HG03066 (cell line): ENCODE results near the gene CDC42BPA.
A peak's percentile ranks its signal among the peaks of the same experiment; 100 is the strongest.

Experiments
- ATAC-seq: cut with Tn5 transposase; IDR thresholded peaks from one replicate; pipeline ENCODE4 v1.9.1; 2021; ENCODE audit warnings: low read depth; ENCODE audit not compliant: unreplicated experiment

The CDC42BPA gene

DNA sequence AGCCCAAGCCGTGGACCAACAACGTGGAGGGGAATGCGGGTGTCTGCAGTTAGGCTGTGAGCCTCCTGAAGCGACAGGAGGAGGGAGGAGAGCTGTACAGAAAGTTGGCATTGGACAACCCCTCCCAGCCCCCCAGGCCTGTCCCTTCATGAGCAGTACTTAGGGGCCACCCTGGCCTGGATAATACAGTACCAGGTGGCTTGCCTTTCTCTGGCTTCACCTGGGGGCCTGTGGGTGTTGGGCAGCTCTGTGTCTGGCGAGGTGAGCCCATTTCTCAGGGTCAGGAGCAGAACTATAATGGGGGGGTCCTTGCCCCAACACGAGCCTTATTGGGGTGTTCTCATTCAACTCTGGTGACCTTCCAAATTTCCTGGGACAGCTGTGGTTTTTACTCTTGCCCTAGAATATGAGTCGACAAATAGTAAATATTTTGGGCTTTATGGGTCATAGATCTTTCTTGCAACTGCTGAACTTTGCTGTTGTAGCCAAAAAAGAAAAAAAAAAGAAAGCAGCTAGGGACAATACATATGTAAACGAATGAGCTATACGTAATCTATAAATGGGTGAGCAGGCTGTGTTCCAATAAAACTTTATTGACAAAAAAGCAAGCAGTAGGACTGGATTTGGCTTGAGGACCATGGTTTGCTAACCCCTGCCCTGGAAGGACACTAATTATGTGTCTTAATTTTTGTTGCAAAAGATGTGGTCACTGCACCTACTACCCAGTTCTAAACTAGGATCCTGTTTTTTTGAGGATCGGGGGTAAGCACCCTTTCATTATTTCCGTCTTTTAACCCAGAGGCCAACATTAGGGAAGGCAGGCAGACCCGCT, 366.8 kb downstream of the CDC42BPA start:
- no peak for ATAC-seq

DNA sequence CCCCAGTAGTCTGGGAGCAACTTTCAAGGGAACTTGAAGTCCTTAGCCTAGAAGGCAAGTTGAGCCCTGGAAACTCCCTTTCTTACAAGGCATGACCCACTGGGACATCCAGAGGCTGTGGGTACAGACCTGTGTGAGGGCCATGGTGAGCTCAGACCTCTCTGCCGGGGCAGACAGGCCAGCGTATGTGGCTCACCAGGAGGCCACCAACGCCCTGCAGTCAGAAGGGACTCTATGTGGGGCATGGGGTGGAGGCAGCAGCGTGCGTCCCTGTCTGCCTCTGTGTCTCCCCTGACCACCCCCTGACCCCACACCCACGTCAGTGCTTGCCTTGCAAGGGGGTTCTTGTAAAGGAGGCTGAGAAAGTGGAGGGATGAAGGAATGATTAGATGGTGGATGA, 367.4 kb downstream of the CDC42BPA start:
- ATAC-seq, result no peak

- ATAC-seq, result no peak
These were observed 368.0 kb downstream of the CDC42BPA start for GRCh38 chr1:226950316-226950715.

DNA sequence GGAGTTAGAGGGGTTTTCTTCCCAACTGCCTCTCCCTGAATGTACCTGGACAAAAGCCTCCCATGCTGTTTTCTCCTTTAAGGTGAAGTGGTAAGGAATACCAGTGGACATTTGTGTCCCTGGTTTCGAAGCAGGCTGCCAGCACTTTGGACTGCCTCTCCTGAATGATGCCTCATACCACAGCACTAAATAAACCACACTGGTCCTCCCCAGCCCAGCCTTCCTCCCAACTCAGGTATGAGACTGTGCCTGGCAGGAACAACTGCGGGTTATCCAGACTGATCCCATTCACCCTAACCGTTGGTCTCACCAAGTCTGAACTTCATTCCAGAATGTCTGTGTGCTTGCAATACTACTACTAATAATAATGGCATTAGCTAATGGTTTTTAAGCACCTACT, 368.9 kb downstream of the CDC42BPA start:
- ATAC-seq, result no peak

GRCh38 chr1:226948996-226949395, 369.3 kb downstream of the CDC42BPA start:
- ATAC-seq, result no peak

DNA sequence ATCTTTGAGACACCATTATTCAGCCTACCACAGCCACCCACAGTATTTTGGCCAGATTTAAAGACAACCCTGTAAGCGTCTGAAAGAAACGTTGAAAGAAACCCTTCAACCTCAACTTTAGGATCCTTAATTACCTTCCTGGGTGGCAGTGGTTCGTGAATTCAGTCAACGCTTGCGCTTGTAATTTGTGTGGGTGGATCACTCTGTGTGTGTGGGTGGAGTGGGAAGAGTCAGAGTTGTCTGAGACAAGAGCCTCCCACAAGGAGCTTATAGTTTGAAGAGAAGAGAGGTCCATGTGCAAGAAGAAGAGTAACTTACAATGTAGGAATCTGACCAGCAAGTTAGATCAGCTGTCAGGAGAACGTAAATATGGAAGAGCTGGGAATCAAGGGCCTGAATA, 369.8 kb downstream of the CDC42BPA start:
- ATAC-seq, result no peak

DNA sequence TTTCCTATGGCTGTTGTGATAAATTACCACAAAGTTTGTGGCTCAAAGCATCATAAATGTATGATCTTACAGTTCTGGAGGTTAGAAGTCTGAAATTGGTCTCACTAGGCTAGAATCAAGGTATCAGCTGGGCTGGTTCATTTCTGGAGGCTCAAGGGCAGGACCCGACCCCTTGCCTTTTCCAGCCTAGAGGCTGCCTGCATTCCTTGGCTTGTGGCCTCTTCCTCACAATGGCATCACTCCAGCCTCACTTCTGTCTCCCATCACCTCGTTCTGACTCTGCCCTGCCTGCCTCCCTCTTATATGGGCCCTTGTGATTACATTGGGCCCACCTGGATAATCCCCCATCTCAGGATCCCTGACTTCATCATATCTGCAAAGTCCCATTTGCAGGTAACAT, 370.2 kb downstream of the CDC42BPA start:
- no peak for ATAC-seq

GRCh38 chr1:226946841-226947240, 371.5 kb downstream of the CDC42BPA start:
- ATAC-seq, result no peak

GRCh38 chr1:226946285-226946684, 372.0 kb downstream of the CDC42BPA start:
- ATAC-seq, result no peak

- no peak for ATAC-seq
These were observed 372.4 kb downstream of the CDC42BPA start for GRCh38 chr1:226945858-226946245.

DNA sequence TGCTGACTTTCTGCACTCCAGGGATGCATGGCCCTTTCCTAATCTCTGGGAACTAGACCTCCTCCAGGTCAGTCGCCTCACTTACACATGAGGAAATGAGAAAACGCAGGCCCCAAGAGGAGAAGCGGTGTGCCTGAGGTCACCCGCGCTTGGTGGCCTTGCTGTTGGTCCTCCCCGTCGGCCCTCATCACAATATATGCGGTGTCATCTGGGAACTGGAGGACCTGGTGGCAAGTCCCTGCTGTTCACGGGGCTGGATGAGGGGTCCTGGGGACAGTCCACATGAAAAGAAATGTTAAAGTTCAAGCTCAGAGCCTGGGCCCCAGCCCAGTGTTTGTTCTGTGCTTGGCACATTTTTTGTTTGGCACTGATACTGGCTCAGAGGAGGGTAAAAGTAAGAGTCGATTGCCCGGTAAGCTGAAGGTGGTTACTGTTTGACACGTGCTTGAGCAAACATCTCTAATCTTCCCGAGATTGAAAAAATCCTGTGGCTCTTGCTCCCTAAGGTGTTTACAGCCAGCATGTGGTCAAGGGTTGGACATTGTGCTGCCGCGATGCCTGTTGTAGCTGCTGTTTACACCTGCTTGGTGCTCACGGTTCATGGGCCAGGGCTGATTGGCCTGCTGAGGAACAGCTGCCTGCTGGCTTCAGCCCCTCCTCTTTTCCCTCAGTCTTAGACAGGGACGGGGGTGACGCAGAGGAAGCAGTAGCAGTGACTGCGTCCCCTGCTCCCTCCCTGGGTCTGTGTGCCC, 373.0 kb downstream of the CDC42BPA start:
- ATAC-seq, result no peak

DNA sequence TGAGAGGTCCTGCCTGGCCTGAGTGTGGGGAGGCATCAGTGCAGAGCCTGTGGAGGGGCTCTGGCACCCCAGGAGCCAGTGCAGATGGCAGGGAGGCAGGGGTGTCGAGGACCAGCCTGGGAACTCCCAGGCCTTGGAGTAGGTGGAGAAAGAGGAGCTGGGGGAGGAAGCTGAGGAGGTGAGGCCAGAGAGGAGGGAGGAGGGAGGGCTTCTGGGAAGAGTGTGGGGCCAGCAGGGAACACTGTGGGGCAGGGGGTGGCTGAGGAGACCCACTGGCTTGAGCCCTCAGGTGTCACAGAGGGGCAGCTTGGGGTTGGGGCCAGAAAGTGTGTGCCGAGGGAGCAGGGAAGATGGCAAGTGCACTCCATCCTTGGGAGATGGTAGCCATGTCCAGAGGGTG, 374.4 kb downstream of the CDC42BPA start:
- no peak for ATAC-seq

GRCh38 chr1:226943156-226943555, 375.1 kb downstream of the CDC42BPA start:
- no peak for ATAC-seq

- ATAC-seq, result no peak
These were observed 375.9 kb downstream of the CDC42BPA start for GRCh38 chr1:226942392-226942791.

- ATAC-seq, result no peak
These were observed 377.6 kb downstream of the CDC42BPA start for GRCh38 chr1:226940806-226941067.

GRCh38 chr1:226940029-226940805, 378.1 kb downstream of the CDC42BPA start, which contains the start of gene COQ8A:
COQ8A (plus strand) TSS chr1:226940294; CDS start chr1:226961386, 21,092 bp downstream.
- peak; percentile 92 for ATAC-seq
